Right atrium auricular region (tissue), 2 donors: ENCODE results near the gene FXYD4. TPM values are rescaled to one million over a fixed set of nuclear protein-coding genes. Genes with fewer than 3 reads are reported as not detected.

Experiments
- DNase-seq: peaks from one replicate; pipeline ENCODE4 v3.0.0-alpha.2; 2019; ENCODE audit warnings: low spot score
- H3K27ac ChIP-seq, 2 donors: fragments of 200-600 bp; sonication (generic); 1 replicate in 1 of 2; 2 replicates in 1 of 2; pipeline ENCODE4 v1.5.1; 2016 to 2019
- H3K27me3 ChIP-seq, 2 donors: fragments of 200-600 bp; sonication (generic); one replicate each; pipeline versions ENCODE4 v1.5.1 to v1.6.0; 2017 to 2019
- H3K36me3 ChIP-seq: fragments of 200-600 bp; sonication (generic); one replicate; pipeline ENCODE4 v1.5.1; 2016
- H3K4me1 ChIP-seq, 2 donors: fragments of 200-600 bp; sonication (generic); one replicate each; pipeline versions ENCODE4 v1.5.1 to v1.6.0; 2017 to 2019
- H3K4me3 ChIP-seq, 2 donors: fragments of 200-600 bp; sonication (generic); 1 replicate in 1 of 2; 2 replicates in 1 of 2; pipeline ENCODE4 v1.5.1; 2017 to 2019; ENCODE audit warnings: mild to moderate bottlenecking in 1 of 2, moderate library complexity in 1 of 2
- H3K9me3 ChIP-seq, 2 donors: fragments of 200-600 bp; sonication (generic); one replicate each; pipeline ENCODE4 v1.5.1; 2019
- CTCF ChIP-seq, 2 donors: fragments of 200-600 bp; sonication (generic); IDR thresholded peaks; one replicate each; pipeline ENCODE4 v1.5.1; 2019; ENCODE audit warnings: antibody characterized with exemption in 2 of 2
- total RNA-seq, 2 donors: library from RNA; depleted of rRNA; stranded (reverse); fragments of >200 nt; gene quantifications; one replicate each; pipeline ENCODE4 v1.1.0, GENCODE V29; 2016

Gene FXYD4
- total RNA-seq, 2 donors from 2014 or later: not detected

- H3K27me3 ChIP-seq: no peaks in the 10 kb centered on the region
- H3K4me1 ChIP-seq: peaks cover 0 to 9% of the 10 kb centered on the region in 2 donors
- no peaks in the 10 kb centered on the region for H3K9me3 ChIP-seq
- DNase-seq: no peak
- H3K36me3 ChIP-seq: no peaks in the 10 kb centered on the region
- H3K27ac ChIP-seq: no peak overlapping the region
- TF ChIP-seq CTCF (IDR thresholded peaks at IDR 0.05): no peak
- no peak overlapping the region for H3K4me3 ChIP-seq
These were observed 17.7 kb upstream of the FXYD4 start for GRCh38 chr10:43353495-43354329.

GRCh38 chr10:43354330-43354635, 17.2 kb upstream of the FXYD4 start:
- no peaks in the 10 kb centered on the region for H3K36me3 ChIP-seq
- no peaks in the 10 kb centered on the region for H3K27me3 ChIP-seq
- H3K4me1 ChIP-seq: peaks cover 0 to 9% of the 10 kb centered on the region in 2 donors
- no peak overlapping the region for H3K4me3 ChIP-seq
- no peak overlapping the region for H3K27ac ChIP-seq
- no peaks in the 10 kb centered on the region for H3K9me3 ChIP-seq
- no peak for DNase-seq
- TF ChIP-seq CTCF (IDR thresholded peaks at IDR 0.05): no peak

GRCh38 chr10:43354879-43355380, 16.5 kb upstream of the FXYD4 start:
- no peak overlapping the region for H3K4me3 ChIP-seq
- peaks cover 0 to 9% of the 10 kb centered on the region in 2 donors for H3K4me1 ChIP-seq
- DNase-seq: no peak
- no peak overlapping the region for H3K27ac ChIP-seq
- no peaks in the 10 kb centered on the region for H3K9me3 ChIP-seq
- no peak for TF ChIP-seq CTCF (IDR thresholded peaks at IDR 0.05)
- H3K36me3 ChIP-seq: no peaks in the 10 kb centered on the region
- H3K27me3 ChIP-seq: no peaks in the 10 kb centered on the region

GRCh38 chr10:43355749-43356371, 15.6 kb upstream of the FXYD4 start:
- no peak for DNase-seq
- TF ChIP-seq CTCF (IDR thresholded peaks at IDR 0.05): no peak

GRCh38 chr10:43360086-43360485, 11.3 kb upstream of the FXYD4 start:
- Histone ChIP-seq H3K27ac (no peak overlapping the region), H3K4me3 (no peak overlapping the region), H3K9me3 (no peaks in the 10 kb centered on the region), H3K27me3 (no peaks in the 10 kb centered on the region), H3K36me3 (no peaks in the 10 kb centered on the region), H3K4me1 (peaks cover 0 to 16% of the 10 kb centered on the region in 2 donors)
- TF ChIP-seq CTCF (IDR thresholded peaks at IDR 0.05): no peak
- no peak for DNase-seq

More at GRCh38 chr10:43355749-43356371, 15.6 kb upstream of the FXYD4 start:
- H3K27me3 ChIP-seq: no peaks in the 10 kb centered on the region
- no peak overlapping the region for H3K4me3 ChIP-seq
- no peaks in the 10 kb centered on the region for H3K9me3 ChIP-seq
- no peaks in the 10 kb centered on the region for H3K36me3 ChIP-seq
- H3K27ac ChIP-seq: no peak overlapping the region
- peaks cover 0 to 2% of the 10 kb centered on the region in 2 donors for H3K4me1 ChIP-seq
